HCT116 (cell line): Measurements from ENCODE around the gene GOLT1A. TPM values are rescaled to one million over a fixed set of nuclear protein-coding genes. Genes with fewer than 3 reads are reported as not detected.

Experiments
- ATAC-seq: fragments of 200-7000 bp; cut with Tn5 transposase; 2 replicates; pipeline ENCODE4 v1.9.1; 2020; ENCODE audit warnings: mild to moderate bottlenecking, moderate library complexity
- BruUV-seq: library from RNA; stranded (reverse); fragments of 400-500 nt; replicated peaks from 2 replicates; lab custom pipeline; 2021; lab: Mats Ljungman, UMichigan
- CTCF ChIA-PET: fragments of 300-600 bp; sonication (Branson Sonifier 250); formaldehyde crosslinking; loops from one replicate; lab custom pipeline; 2021; ENCODE audit warnings: antibody characterized with exemption; lab: Charles Lee
- POLR2A ChIA-PET: fragments of 300-600, 350-600 bp; sonication (Branson Sonifier 250); formaldehyde crosslinking; loops from one replicate; lab custom pipeline; 2021; ENCODE audit warnings: antibody characterized with exemption; lab: Charles Lee
- RAD21 ChIA-PET, 2 experiments: fragments of 300-600 bp; sonication (Branson Sonifier 250); formaldehyde crosslinking; loops; one replicate each; lab custom pipeline; 2023; ENCODE audit warnings: low total read pairs in 2 of 2; ENCODE audit not compliant: uncharacterized antibody in 2 of 2, unreplicated experiment in 2 of 2, low non-redundant PET in 1 of 2; lab: Charles Lee
- DNase-seq: peaks from one replicate; pipeline ENCODE4 v3.0.0-alpha.2; 2010; ENCODE audit warnings: low read depth, low spot score
- H2AFZ ChIP-seq: fragments of 200-600 bp; shearing (Covaris generic), sonication (generic); 2 replicates; pipeline ENCODE4 v1.6.1; 2017; ENCODE audit warnings: low read depth, mixed run types, mixed read lengths, antibody characterized with exemption, low read length; ENCODE audit not compliant: poor library complexity, severe bottlenecking
- H3K27ac ChIP-seq: 2 replicates; pipeline ENCODE4 v1.5.1; 2012; ENCODE audit warnings: low read depth, low read length
- H3K27me3 ChIP-seq: fragments of 200-600 bp; sonication (generic); 2 replicates; pipeline ENCODE4 v1.6.1; 2016; ENCODE audit warnings: mixed run types, low read length, mixed read lengths; ENCODE audit not compliant: insufficient read depth
- H3K36me3 ChIP-seq, 2 experiments: fragments of 200-500 bp in 1 of 2; fragments of 200-600 bp in 1 of 2; sonication (Bioruptor generic) in 1 of 2; sonication (generic) in 1 of 2; 2 replicates each; pipeline versions ENCODE4 v1.5.1 to v1.6.1; 2014 to 2016; ENCODE audit warnings: low read length in 2 of 2, inconsistent platforms in 1 of 2, mixed read lengths in 1 of 2, mixed run types in 1 of 2; ENCODE audit not compliant: insufficient read depth in 2 of 2, control insufficient read depth in 1 of 2
- H3K4me1 ChIP-seq, 2 experiments: fragments of 200-600 bp in 1 of 2; sonication (generic) in 1 of 2; 2 replicates each; pipeline versions ENCODE4 v1.5.1 to v1.6.1; 2012 to 2017; ENCODE audit warnings: low read length in 2 of 2, inconsistent platforms in 1 of 2, mild to moderate bottlenecking in 1 of 2, mixed read lengths in 1 of 2, mixed run types in 1 of 2, moderate library complexity in 1 of 2; ENCODE audit not compliant: insufficient read depth in 2 of 2, control insufficient read depth in 1 of 2
- H3K4me2 ChIP-seq: fragments of 200-600 bp; sonication (generic); 2 replicates; pipeline ENCODE4 v1.6.1; 2017; ENCODE audit warnings: mixed run types, low read length, mixed read lengths
- H3K4me3 ChIP-seq, 2 experiments: fragments of 200-600 bp in 1 of 2; sonication (generic) in 1 of 2; replicated peaks in 1 of 2; 2 replicates each; pipeline ENCODE4 v1.5.1; 2011 to 2016; ENCODE audit warnings: low read length in 2 of 2, control low read depth in 1 of 2, low read depth in 1 of 2, mild to moderate bottlenecking in 1 of 2, mixed read lengths in 1 of 2, mixed run types in 1 of 2
- H3K79me2 ChIP-seq: fragments of 200-600 bp; sonication (generic); 2 replicates; pipeline ENCODE4 v1.6.1; 2017; ENCODE audit warnings: mild to moderate bottlenecking, mixed run types, low read length, moderate library complexity, mixed read lengths; ENCODE audit not compliant: insufficient read depth
- H3K9ac ChIP-seq: fragments of 200-600 bp; sonication (generic); 2 replicates; pipeline ENCODE4 v1.6.1; 2016; ENCODE audit warnings: low read length, mixed read lengths
- H3K9me2 ChIP-seq: fragments of 200-600 bp; sonication (generic), shearing (Covaris generic); 2 replicates; pipeline ENCODE4 v1.6.1; 2017; ENCODE audit warnings: mixed run types, mild to moderate bottlenecking, moderate library complexity; ENCODE audit not compliant: insufficient read depth
- H3K9me3 ChIP-seq, 2 experiments: fragments of 200-500 bp in 1 of 2; fragments of 200-600 bp in 1 of 2; sonication (Bioruptor generic) in 1 of 2; sonication (generic) in 1 of 2; 2 replicates each; pipeline ENCODE4 v1.6.1; 2014 to 2017; ENCODE audit warnings: low read length in 2 of 2, mixed read lengths in 2 of 2, inconsistent platforms in 1 of 2, low read depth in 1 of 2, mild to moderate bottlenecking in 1 of 2, mixed run types in 1 of 2, moderate library complexity in 1 of 2; ENCODE audit not compliant: control insufficient read depth in 1 of 2, insufficient read depth in 1 of 2
- H4K20me1 ChIP-seq: fragments of 200-600 bp; sonication (generic), shearing (Covaris generic); 2 replicates; pipeline ENCODE4 v1.6.1; 2017; ENCODE audit warnings: mixed run types, mild to moderate bottlenecking, moderate library complexity; ENCODE audit not compliant: insufficient read depth
- CEBPB ChIP-seq: IDR thresholded peaks from 2 replicates; pipeline ENCODE4 v1.6.1; 2012; ENCODE audit warnings: low read depth
- CTCF ChIP-seq, 3 experiments: fragments of 200-600 bp in 1 of 3; sonication (generic) in 1 of 3; IDR thresholded peaks in 2 of 3; conservative IDR thresholded peaks in 1 of 3; 2 replicates each; pipeline ENCODE4 v1.5.1; 2012 to 2017; ENCODE audit warnings: low read depth in 2 of 3, low read length in 2 of 3, antibody characterized with exemption in 1 of 3, borderline replicate concordance in 1 of 3, control low read depth in 1 of 3, mild to moderate bottlenecking in 1 of 3, mixed read lengths in 1 of 3, mixed run types in 1 of 3, moderate library complexity in 1 of 3; ENCODE audit not compliant: insufficient read depth in 1 of 3
- EGR1 ChIP-seq: IDR thresholded peaks from 2 replicates; pipeline ENCODE4 v1.6.1; 2012; ENCODE audit warnings: low read depth
- EZH2 ChIP-seq: fragments of 200-600 bp; sonication (generic); IDR thresholded peaks from 2 replicates; pipeline ENCODE4 v1.6.1; 2017; ENCODE audit warnings: antibody characterized with exemption, mixed run types
- EZH2phosphoT487 ChIP-seq: fragments of 200-600 bp; IDR thresholded peaks from 2 replicates; pipeline ENCODE4 v1.6.1; 2018; ENCODE audit warnings: antibody characterized with exemption, borderline replicate concordance
- FOSL1 ChIP-seq: IDR thresholded peaks from 2 replicates; pipeline ENCODE4 v1.6.1; 2012; ENCODE audit warnings: low read depth
- JUND ChIP-seq: IDR thresholded peaks from 2 replicates; pipeline ENCODE4 v1.6.1; 2012
- MAX ChIP-seq: IDR thresholded peaks from 2 replicates; pipeline ENCODE4 v1.6.1; 2012
- POLR2A ChIP-seq: IDR thresholded peaks from 2 replicates; pipeline ENCODE4 v1.7.0; 2011; ENCODE audit warnings: borderline replicate concordance; ENCODE audit not compliant: insufficient read depth, insufficient read length; ENCODE audit errors: extremely low read depth
- RAD21 ChIP-seq: IDR thresholded peaks from 2 replicates; pipeline ENCODE4 v1.6.1; 2012; ENCODE audit warnings: low read depth, mild to moderate bottlenecking
- REST ChIP-seq: IDR thresholded peaks from 2 replicates; pipeline ENCODE4 v1.6.1; 2012; ENCODE audit warnings: low read depth
- SIN3A ChIP-seq: IDR thresholded peaks from 2 replicates; pipeline ENCODE4 v1.6.1; 2012; ENCODE audit warnings: low read depth
- SP1 ChIP-seq: IDR thresholded peaks from 2 replicates; pipeline ENCODE4 v1.6.1; 2012; ENCODE audit warnings: low read depth
- TCF7L2 ChIP-seq: IDR thresholded peaks from 2 replicates; pipeline ENCODE4 v1.7.0; 2011; ENCODE audit warnings: borderline replicate concordance, inconsistent platforms; ENCODE audit not compliant: insufficient read depth, insufficient read length; ENCODE audit errors: extremely low read depth
- intact Hi-C: fragments of 100-400 bp; cut with micrococcal nuclease; formaldehyde crosslinking; loops from 2 replicates; pipeline ENCODE4 v1.10.0; 2022
- total RNA-seq: library from RNA; stranded (reverse); gene quantifications from one replicate; pipeline ENCODE4 v1.2.1, GENCODE V29; 2021; ENCODE audit not compliant: unreplicated experiment

Gene GOLT1A
- total RNA-seq, 1 experiment from 2014 or later: 8.0 TPM

DNA sequence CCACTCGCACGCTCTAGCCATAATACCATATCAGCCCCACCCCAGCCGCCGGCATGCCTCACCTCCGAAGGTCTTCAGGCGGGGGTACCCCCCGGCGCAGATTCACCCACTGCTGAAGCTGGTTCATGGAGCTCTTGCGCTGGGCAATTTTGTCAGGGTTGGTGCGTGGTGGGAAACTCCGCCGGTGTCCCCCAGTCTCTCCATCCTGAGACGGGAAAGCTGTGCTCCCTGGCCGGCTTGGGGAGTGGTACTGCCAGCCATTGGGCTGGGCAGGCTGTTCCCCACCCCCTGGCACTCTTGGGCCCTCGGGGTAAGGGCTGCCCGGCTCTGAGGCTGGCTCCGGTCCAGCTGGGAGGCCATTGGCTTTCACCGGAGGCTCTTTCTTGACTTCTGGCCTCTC is 45.4 kb upstream of the GOLT1A start:
- H3K36me3 ChIP-seq: no peaks in the 10 kb centered on the region; a peak in 1 of 4 replicates
- H3K9me3 ChIP-seq: no peaks in the 10 kb centered on the region
- no peaks in the 10 kb centered on the region for H3K4me1 ChIP-seq
- BruUV-seq: no TSS peak
- ChIA-PET RAD21 (interaction anchor here (1.1 to 1.6 kb wide), 2 partner anchors 103 to 104 kb away, joined by 7 to 11 read pairs; no protein-coding TSS in a partner anchor), CTCF (interaction anchor here (0.9 to 2.4 kb wide), 4 partner anchors 11 to 140 kb away, joined by 6 to 42 read pairs (median 12); partner anchors contain the start of gene PLEKHA6), POLR2A (no interaction called here)
- H2AFZ ChIP-seq: no peak overlapping the region
- DNase-seq: no peak
- H3K9me2 ChIP-seq: no peaks in the 10 kb centered on the region
- H3K4me3 ChIP-seq: no peak overlapping the region
- TF ChIP-seq CEBPB (no peak), EZH2 (no peak), MAX (no peak), POLR2A (no peak), SIN3A (no peak), CTCF (IDR thresholded peaks at IDR 0.05 in 2 of 3, conservative IDR thresholded peaks at IDR 0.05 in 1 of 3; ENCODE audit: borderline replicate concordance in 1 of 3, insufficient read depth in 1 of 3, low read depth in 2 of 3, low read length in 2 of 3) (no peak), REST (no peak), EZH2phosphoT487 (no peak), SP1 (no peak), TCF7L2 (no peak), JUND (no peak), EGR1 (no peak), RAD21 (no peak), FOSL1 (no peak)
- no peaks in the 10 kb centered on the region for H3K79me2 ChIP-seq
- H3K27me3 ChIP-seq: no peaks in the 10 kb centered on the region
- no peak overlapping the region for H3K9ac ChIP-seq
- H3K27ac ChIP-seq: no peak overlapping the region
- intact Hi-C loops: loop anchor here (5.0 kb wide), 1 partner anchor 97 kb away; no protein-coding TSS in a partner anchor
- no peak for ATAC-seq
- H3K4me2 ChIP-seq: no peak overlapping the region
- no peaks in the 10 kb centered on the region for H4K20me1 ChIP-seq
